SK-N-SH (cell line): ENCODE results near the gene LACTBL1. TPM values are rescaled to one million over a fixed set of nuclear protein-coding genes. Genes with fewer than 3 reads are reported as not detected.

ENCODE experiments used
- CTCF ChIA-PET: fragments of 300-600, 350-600 bp; formaldehyde crosslinking; extraction: SDS; loops from one replicate; lab custom pipeline; 2021; lab: Yijun Ruan, JAX
- POLR2A ChIA-PET: fragments of 350-600 bp; sonication (Branson Sonifier 250); formaldehyde crosslinking; extraction: SDS; loops from one replicate; lab custom pipeline; 2020; ENCODE audit warnings: antibody characterized with exemption, inconsistent platforms; lab: Yijun Ruan, JAX
- DNase-seq: peaks from one replicate; pipeline ENCODE4 v3.0.0; 2012
- H2AFZ ChIP-seq: fragments of 200-600 bp; sonication (generic); 2 replicates; pipeline ENCODE4 v1.8.1; 2016; ENCODE audit warnings: antibody characterized with exemption, mild to moderate bottlenecking, low read depth
- H3F3A ChIP-seq: fragments of 200-600 bp; sonication (generic); replicated peaks from 2 replicates; pipeline ENCODE3; 2016; ENCODE audit warnings: antibody characterized with exemption, mild to moderate bottlenecking; ENCODE audit not compliant: insufficient read depth
- H3K27ac ChIP-seq, 2 experiments: fragments of 200-500 bp in 1 of 2; fragments of 200-600 bp in 1 of 2; sonication (Bioruptor generic) in 1 of 2; sonication (generic), shearing (Covaris generic) in 1 of 2; 2 replicates each; pipeline versions ENCODE4 v1.5.1 to v1.6.1; 2014 to 2016; ENCODE audit warnings: low read depth in 2 of 2, inconsistent platforms in 1 of 2, low read length in 1 of 2, mild to moderate bottlenecking in 1 of 2, mixed read lengths in 1 of 2
- H3K27me3 ChIP-seq: fragments of 200-600 bp; sonication (generic), shearing (Covaris generic); 2 replicates; pipeline ENCODE4 v1.6.1; 2016; ENCODE audit warnings: mixed run types; ENCODE audit not compliant: insufficient read depth
- H3K36me3 ChIP-seq, 2 experiments: fragments of 200-500 bp in 1 of 2; fragments of 200-600 bp in 1 of 2; sonication (Bioruptor generic) in 1 of 2; sonication (generic) in 1 of 2; replicated peaks in 1 of 2; 2 replicates each; pipeline versions ENCODE3 to v1.5.1; 2014 to 2016; ENCODE audit warnings: low read length in 1 of 2, mild to moderate bottlenecking in 1 of 2; ENCODE audit not compliant: insufficient read depth in 2 of 2, control insufficient read depth in 1 of 2
- H3K4me1 ChIP-seq, 2 experiments: fragments of 200-500 bp in 1 of 2; fragments of 200-600 bp in 1 of 2; sonication (Bioruptor generic) in 1 of 2; sonication (generic), shearing (Covaris generic) in 1 of 2; 2 replicates each; pipeline versions ENCODE4 v1.5.1 to v1.6.1; 2014 to 2016; ENCODE audit warnings: low read depth in 1 of 2, low read length in 1 of 2, mixed run types in 1 of 2; ENCODE audit not compliant: insufficient read depth in 2 of 2, control insufficient read depth in 1 of 2
- H3K4me2 ChIP-seq: fragments of 200-600 bp; sonication (generic), shearing (Covaris generic); 2 replicates; pipeline ENCODE4 v1.6.1; 2017; ENCODE audit warnings: mixed run types
- H3K4me3 ChIP-seq, 2 experiments: fragments of 200-500 bp in 1 of 2; fragments of 200-600 bp in 1 of 2; sonication (Bioruptor generic) in 1 of 2; sonication (generic), shearing (Covaris generic) in 1 of 2; 2 replicates each; pipeline versions ENCODE4 v1.5.1 to v1.8.1; 2014 to 2016; ENCODE audit warnings: low read depth in 2 of 2, inconsistent platforms in 1 of 2, low read length in 1 of 2, mild to moderate bottlenecking in 1 of 2, mixed read lengths in 1 of 2, moderate library complexity in 1 of 2
- H3K79me2 ChIP-seq: fragments of 200-600 bp; sonication (generic); 2 replicates; pipeline ENCODE4 v1.8.1; 2017; ENCODE audit warnings: mild to moderate bottlenecking; ENCODE audit not compliant: insufficient read depth
- H3K9ac ChIP-seq: fragments of 200-600 bp; sonication (generic); 2 replicates; pipeline ENCODE4 v1.6.1; 2017; ENCODE audit warnings: mixed run types
- H3K9me2 ChIP-seq: fragments of 200-600 bp; sonication (generic); 2 replicates; pipeline ENCODE4 v1.6.1; 2017; ENCODE audit warnings: mixed run types
- H3K9me3 ChIP-seq: fragments of 200-600 bp; sonication (generic); 2 replicates; pipeline ENCODE4 v1.6.1; 2017; ENCODE audit warnings: mixed run types, mild to moderate bottlenecking, moderate library complexity
- H4K20me1 ChIP-seq: fragments of 200-600 bp; sonication (generic); 2 replicates; pipeline ENCODE4 v1.6.1; 2017; ENCODE audit warnings: mild to moderate bottlenecking, mixed run types; ENCODE audit not compliant: insufficient read depth
- CTCF ChIP-seq: fragments of 200-600 bp; sonication (generic); IDR thresholded peaks from 2 replicates; pipeline ENCODE4 v1.6.1; 2017; ENCODE audit warnings: antibody characterized with exemption, mild to moderate bottlenecking, moderate library complexity
- FOSL2 ChIP-seq: IDR thresholded peaks from 2 replicates; pipeline ENCODE4 v1.4.0; 2012; ENCODE audit warnings: low read depth, mild to moderate bottlenecking, moderate library complexity, borderline replicate concordance
- GABPA ChIP-seq: IDR thresholded peaks from 2 replicates; pipeline ENCODE4 v1.4.0; 2012; ENCODE audit warnings: low read depth, mild to moderate bottlenecking
- GATA2 ChIP-seq: sonication (generic); formaldehyde crosslinking; IDR thresholded peaks from 2 replicates; pipeline ENCODE4 v1.5.0; 2020; ENCODE audit warnings: mild to moderate bottlenecking, missing genetic modification reagents
- IRF3 ChIP-seq: fragments of 150-350 bp; IDR thresholded peaks from 2 replicates; pipeline ENCODE4 v1.6.1; 2016; ENCODE audit warnings: mild to moderate bottlenecking, low read depth, low read length
- JUND ChIP-seq: IDR thresholded peaks from 2 replicates; pipeline ENCODE4 v1.4.0; 2012
- MEF2A ChIP-seq: IDR thresholded peaks from 2 replicates; pipeline ENCODE4 v1.4.0; 2012; ENCODE audit warnings: low read depth, borderline replicate concordance
- NFIC ChIP-seq: IDR thresholded peaks from 2 replicates; pipeline ENCODE4 v1.4.0; 2012; ENCODE audit warnings: borderline replicate concordance
- PBX3 ChIP-seq: IDR thresholded peaks from 2 replicates; pipeline ENCODE4; 2012
- RFX5 ChIP-seq: IDR thresholded peaks from 2 replicates; pipeline ENCODE4 v1.6.1; 2012; ENCODE audit warnings: mild to moderate bottlenecking, improper control_type of control experiment, low read length
- RXRA ChIP-seq: IDR thresholded peaks from 2 replicates; pipeline ENCODE4 v1.4.0; 2012; ENCODE audit warnings: low read depth, mild to moderate bottlenecking, borderline replicate concordance
- SMC3 ChIP-seq: IDR thresholded peaks from 2 replicates; pipeline ENCODE4 v1.6.1; 2012; ENCODE audit warnings: low read depth, low read length, improper control_type of control experiment
- TAF1 ChIP-seq: IDR thresholded peaks from 2 replicates; pipeline ENCODE4 v1.6.1; 2012; ENCODE audit warnings: low read depth, mild to moderate bottlenecking, low read length, moderate library complexity, borderline replicate concordance
- TCF12 ChIP-seq: IDR thresholded peaks from 2 replicates; pipeline ENCODE4 v1.4.0; 2012
- TEAD4 ChIP-seq: IDR thresholded peaks from 2 replicates; pipeline ENCODE4 v1.4.0; 2012; ENCODE audit warnings: mild to moderate bottlenecking, borderline replicate concordance; ENCODE audit not compliant: insufficient read depth
- USF1 ChIP-seq: IDR thresholded peaks from 2 replicates; pipeline ENCODE4 v1.4.0; 2012; ENCODE audit warnings: low read depth, borderline replicate concordance
- USF2 ChIP-seq: fragments of 150-350 bp; IDR thresholded peaks from 2 replicates; pipeline ENCODE4 v1.6.1; 2017; ENCODE audit warnings: antibody characterized with exemption, low read length, low read depth, borderline replicate concordance
- whole genome bisulfite sequencing: methylation state at CpG from one replicate; pipeline ENCODE4 v1.1.6; 2017; ENCODE audit warnings: low lambda C conversion rate; 5-methylcytosine and 5-hydroxymethylcytosine counted together
- polyA plus RNA-seq, 3 experiments: library from polyadenylated mRNA; depleted of rRNA; stranded (reverse); fragments of >200 nt; gene quantifications; 2 replicates each; pipeline ENCODE4 v1.2.3, GENCODE V29; 2012

Gene LACTBL1
- polyA plus RNA-seq, 1 of the 3 experiments (the other 2 are of a cell fraction), result not detected

- no peak for DNase-seq
- ChIA-PET CTCF (interaction anchor here (1.7 to 11.2 kb wide), 4 partner anchors 13 to 212 kb away, joined by 4 to 159 read pairs (median 10); no protein-coding TSS in a partner anchor), POLR2A (no interaction called here)
Measured at GRCh38 chr1:22978299-22978698, 5.6 kb upstream of the LACTBL1 start.

More at GRCh38 chr1:22978299-22978698, 5.6 kb upstream of the LACTBL1 start:
- H3K4me3 ChIP-seq, result no peak overlapping the region
- 84% methylated on average over 3 of the region's 3 CpGs for WGBS
- no peak overlapping the region for H2AFZ ChIP-seq
- peaks cover 3% of the 10 kb centered on the region for H3F3A ChIP-seq
- no peak overlapping the region for H3K9ac ChIP-seq
- no peaks in the 10 kb centered on the region for H4K20me1 ChIP-seq
- no peaks in the 10 kb centered on the region for H3K79me2 ChIP-seq
- H3K9me3 ChIP-seq, result no peaks in the 10 kb centered on the region
- no peak overlapping the region for H3K27ac ChIP-seq
- H3K27me3 ChIP-seq, result no peaks in the 10 kb centered on the region; the same call in 1 of the 2 replicates
- TF ChIP-seq PBX3, result peak; percentile 92
- peak; percentile 68; the same call in 1 of the 2 replicates for TF ChIP-seq FOSL2
- TF ChIP-seq MEF2A, result no peak
- TF ChIP-seq RFX5, result no peak
- peak; percentile 12; the same call in 1 of the 2 replicates for TF ChIP-seq TEAD4
- TF ChIP-seq USF2, result no peak
- TF ChIP-seq TAF1, result no peak
- TF ChIP-seq USF1, result no peak
- TF ChIP-seq JUND, result peak; percentile 73
- no peak for TF ChIP-seq RXRA
- TF ChIP-seq GATA2 (CRISPR knock-in tag), result no peak
- no peak for TF ChIP-seq IRF3
- TF ChIP-seq SMC3, result no peak
- no peak for TF ChIP-seq CTCF
- peak; percentile 77 for TF ChIP-seq TCF12
- no peak for TF ChIP-seq GABPA
- no peak for TF ChIP-seq NFIC
- H3K4me1 ChIP-seq, result peaks cover 0 to 13% of the 10 kb centered on the region in 2 experiments; a peak in 2 of 4 replicates
- no peaks in the 10 kb centered on the region for H3K36me3 ChIP-seq
- no peak overlapping the region for H3K4me2 ChIP-seq
- H3K9me2 ChIP-seq, result no peaks in the 10 kb centered on the region
